ENCODE results near the gene JUNB.

GRCh38 chr19:12800466-12800770 is 9.1 kb downstream of the JUNB start:
- TF ChIP-seq, protein P1, sequence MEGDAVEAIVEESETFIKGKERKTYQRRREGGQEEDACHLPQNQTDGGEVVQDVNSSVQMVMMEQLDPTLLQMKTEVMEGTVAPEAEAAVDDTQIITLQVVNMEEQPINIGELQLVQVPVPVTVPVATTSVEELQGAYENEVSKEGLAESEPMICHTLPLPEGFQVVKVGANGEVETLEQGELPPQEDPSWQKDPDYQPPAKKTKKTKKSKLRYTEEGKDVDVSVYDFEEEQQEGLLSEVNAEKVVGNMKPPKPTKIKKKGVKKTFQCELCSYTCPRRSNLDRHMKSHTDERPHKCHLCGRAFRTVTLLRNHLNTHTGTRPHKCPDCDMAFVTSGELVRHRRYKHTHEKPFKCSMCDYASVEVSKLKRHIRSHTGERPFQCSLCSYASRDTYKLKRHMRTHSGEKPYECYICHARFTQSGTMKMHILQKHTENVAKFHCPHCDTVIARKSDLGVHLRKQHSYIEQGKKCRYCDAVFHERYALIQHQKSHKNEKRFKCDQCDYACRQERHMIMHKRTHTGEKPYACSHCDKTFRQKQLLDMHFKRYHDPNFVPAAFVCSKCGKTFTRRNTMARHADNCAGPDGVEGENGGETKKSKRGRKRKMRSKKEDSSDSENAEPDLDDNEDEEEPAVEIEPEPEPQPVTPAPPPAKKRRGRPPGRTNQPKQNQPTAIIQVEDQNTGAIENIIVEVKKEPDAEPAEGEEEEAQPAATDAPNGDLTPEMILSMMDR (IDR thresholded peaks at IDR 0.05) = no peak
- no peak for TF ChIP-seq POLR2AphosphoS5 (IDR thresholded peaks at IDR 0.05)

Measured in gastroesophageal sphincter (tissue), 3 donors.